ENCODE measurements around the gene C17orf67.

C17orf67 gene

DNA sequence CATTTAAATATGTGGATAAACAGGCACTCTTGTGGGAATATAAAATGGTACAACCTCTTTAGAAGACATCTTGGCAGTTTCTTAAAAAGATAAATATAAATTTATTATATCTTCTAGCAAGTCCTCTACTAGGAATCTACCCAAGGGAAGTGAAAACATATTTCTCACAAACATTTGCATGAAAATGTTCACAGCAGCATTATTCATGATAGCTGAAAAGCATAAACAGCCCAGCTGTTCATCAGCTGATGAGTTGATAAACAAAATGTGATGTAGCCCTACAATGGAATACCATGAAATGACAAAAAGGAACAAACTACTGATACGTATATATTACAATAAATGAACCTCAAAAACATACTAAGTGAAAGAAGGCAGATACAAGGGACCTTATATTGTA lies 12.2 kb upstream of the C17orf67 start:
- TF ChIP-seq SP1 (IDR thresholded peaks at IDR 0.05) (no peak), BHLHE40 (IDR thresholded peaks at IDR 0.05; ENCODE audit: borderline replicate concordance) (no peak)
- DNase-seq (ENCODE audit: extremely low spot score) = no peak
- CTCF ChIA-PET = no interaction called here
- POLR2A ChIA-PET = no interaction called here

DNA sequence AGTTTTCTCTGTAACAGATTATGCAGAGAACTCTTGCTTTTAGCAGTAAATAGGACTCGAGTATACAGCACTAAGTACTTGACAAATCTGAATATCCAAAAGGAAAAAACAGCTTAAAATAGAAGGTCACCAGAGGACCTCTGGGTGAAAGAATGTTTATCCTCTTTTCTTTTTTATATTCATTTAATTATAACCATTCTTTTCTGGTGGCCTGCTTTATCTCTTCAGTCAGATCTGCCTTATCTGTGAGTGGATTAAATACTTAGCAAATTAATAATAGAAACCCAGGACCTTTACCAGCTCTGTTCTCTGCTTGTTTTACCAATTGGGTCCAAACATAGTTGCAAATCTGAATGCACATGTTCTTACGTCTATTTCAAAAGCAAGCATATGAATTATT lies 8.9 kb upstream of the C17orf67 start:
- TF ChIP-seq HDGF (IDR thresholded peaks at IDR 0.05; ENCODE audit: borderline replicate concordance) = no peak
- TF ChIP-seq ZNF384 (IDR thresholded peaks at IDR 0.05) = no peak
- TF ChIP-seq L3MBTL2 (conservative IDR thresholded peaks at IDR 0.05) = no peak
- no peak for TF ChIP-seq CTBP1 (IDR thresholded peaks at IDR 0.05; ENCODE audit: borderline replicate concordance)
- no peak for TF ChIP-seq SP1 (IDR thresholded peaks at IDR 0.05)
- no peak for TF ChIP-seq ELF4 (IDR thresholded peaks at IDR 0.05)
- ChIA-PET CTCF (no interaction called here), POLR2A (no interaction called here)
- no peak for DNase-seq (ENCODE audit: extremely low spot score)

DNA sequence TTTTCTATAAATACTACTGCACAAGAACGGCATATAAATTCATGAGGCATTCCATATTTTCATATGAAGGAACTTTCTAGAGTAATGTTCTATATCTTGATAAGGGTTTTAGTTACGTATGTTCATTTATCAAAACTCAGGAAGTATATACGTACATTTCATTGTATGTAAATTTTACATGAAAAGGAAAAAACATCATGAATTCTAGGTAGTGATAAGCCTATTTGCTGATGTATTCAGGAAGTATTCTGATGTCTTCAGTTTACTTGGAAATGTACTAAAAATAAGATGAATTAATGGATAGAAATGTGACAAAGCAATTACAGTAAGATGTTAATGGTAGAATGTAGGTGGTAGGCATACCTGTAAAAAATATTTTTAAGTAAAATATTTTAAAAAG lies 5.0 kb upstream of the C17orf67 start:
- TF ChIP-seq CTBP1 (IDR thresholded peaks at IDR 0.05; ENCODE audit: borderline replicate concordance) (no peak), LEF1 (IDR thresholded peaks at IDR 0.05; ENCODE audit: borderline replicate concordance) (no peak), FOXA1 (IDR thresholded peaks at IDR 0.05) (no peak), FOXK2 (IDR thresholded peaks at IDR 0.05) (no peak), ELF4 (IDR thresholded peaks at IDR 0.05) (no peak)
- DNase-seq (ENCODE audit: extremely low spot score) = no peak
- ChIA-PET POLR2A (no interaction called here), CTCF (no interaction called here)

DNA sequence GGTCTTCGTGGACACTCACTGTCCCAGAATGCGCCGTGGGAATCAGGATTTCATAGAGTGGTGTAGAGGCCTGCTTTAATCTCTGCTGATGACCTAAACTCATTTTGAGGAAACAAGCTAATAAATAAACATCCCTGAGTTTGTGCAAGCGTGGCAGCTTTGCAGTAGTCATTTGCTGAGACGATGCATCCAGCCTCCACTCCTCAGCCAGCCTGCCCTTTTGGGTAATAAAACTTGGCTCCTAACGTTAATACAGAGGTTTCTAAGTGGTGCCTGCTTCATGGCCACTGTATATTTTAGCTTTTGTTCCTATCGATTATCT lies 1.5 kb upstream of the C17orf67 start:
- ChIA-PET POLR2A (interaction anchor here (0.6 to 1.8 kb wide), 5 partner anchors 9 to 242 kb away, joined by 3 to 6 read pairs (median 3); partner anchors contain the start of gene TRIM25), CTCF (no interaction called here)
- no peak for DNase-seq (ENCODE audit: extremely low spot score)
- TF ChIP-seq SUZ12 (IDR thresholded peaks at IDR 0.05) (no peak), FOXM1 (IDR thresholded peaks at IDR 0.05; ENCODE audit: borderline replicate concordance) (no peak), ARNT (IDR thresholded peaks at IDR 0.05) (no peak), FOXA1 (IDR thresholded peaks at IDR 0.05) (no peak), TARDBP (IDR thresholded peaks at IDR 0.05) (no peak), NFRKB (IDR thresholded peaks at IDR 0.05) (no peak), HDGF (IDR thresholded peaks at IDR 0.05; ENCODE audit: borderline replicate concordance) (no peak), LEF1 (IDR thresholded peaks at IDR 0.05; ENCODE audit: borderline replicate concordance) (no peak), SP1 (IDR thresholded peaks at IDR 0.05) (no peak), ELF4 (IDR thresholded peaks at IDR 0.05) (no peak), ZNF384 (IDR thresholded peaks at IDR 0.05) (no peak), BHLHE40 (IDR thresholded peaks at IDR 0.05; ENCODE audit: borderline replicate concordance) (no peak), FOXK2 (IDR thresholded peaks at IDR 0.05) (no peak), CTBP1 (IDR thresholded peaks at IDR 0.05; ENCODE audit: borderline replicate concordance) (no peak), L3MBTL2 (conservative IDR thresholded peaks at IDR 0.05) (no peak)
- TF ChIP-seq, protein P1, sequence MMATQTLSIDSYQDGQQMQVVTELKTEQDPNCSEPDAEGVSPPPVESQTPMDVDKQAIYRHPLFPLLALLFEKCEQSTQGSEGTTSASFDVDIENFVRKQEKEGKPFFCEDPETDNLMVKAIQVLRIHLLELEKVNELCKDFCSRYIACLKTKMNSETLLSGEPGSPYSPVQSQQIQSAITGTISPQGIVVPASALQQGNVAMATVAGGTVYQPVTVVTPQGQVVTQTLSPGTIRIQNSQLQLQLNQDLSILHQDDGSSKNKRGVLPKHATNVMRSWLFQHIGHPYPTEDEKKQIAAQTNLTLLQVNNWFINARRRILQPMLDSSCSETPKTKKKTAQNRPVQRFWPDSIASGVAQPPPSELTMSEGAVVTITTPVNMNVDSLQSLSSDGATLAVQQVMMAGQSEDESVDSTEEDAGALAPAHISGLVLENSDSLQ (IDR thresholded peaks at IDR 0.05) = no peak

DNA sequence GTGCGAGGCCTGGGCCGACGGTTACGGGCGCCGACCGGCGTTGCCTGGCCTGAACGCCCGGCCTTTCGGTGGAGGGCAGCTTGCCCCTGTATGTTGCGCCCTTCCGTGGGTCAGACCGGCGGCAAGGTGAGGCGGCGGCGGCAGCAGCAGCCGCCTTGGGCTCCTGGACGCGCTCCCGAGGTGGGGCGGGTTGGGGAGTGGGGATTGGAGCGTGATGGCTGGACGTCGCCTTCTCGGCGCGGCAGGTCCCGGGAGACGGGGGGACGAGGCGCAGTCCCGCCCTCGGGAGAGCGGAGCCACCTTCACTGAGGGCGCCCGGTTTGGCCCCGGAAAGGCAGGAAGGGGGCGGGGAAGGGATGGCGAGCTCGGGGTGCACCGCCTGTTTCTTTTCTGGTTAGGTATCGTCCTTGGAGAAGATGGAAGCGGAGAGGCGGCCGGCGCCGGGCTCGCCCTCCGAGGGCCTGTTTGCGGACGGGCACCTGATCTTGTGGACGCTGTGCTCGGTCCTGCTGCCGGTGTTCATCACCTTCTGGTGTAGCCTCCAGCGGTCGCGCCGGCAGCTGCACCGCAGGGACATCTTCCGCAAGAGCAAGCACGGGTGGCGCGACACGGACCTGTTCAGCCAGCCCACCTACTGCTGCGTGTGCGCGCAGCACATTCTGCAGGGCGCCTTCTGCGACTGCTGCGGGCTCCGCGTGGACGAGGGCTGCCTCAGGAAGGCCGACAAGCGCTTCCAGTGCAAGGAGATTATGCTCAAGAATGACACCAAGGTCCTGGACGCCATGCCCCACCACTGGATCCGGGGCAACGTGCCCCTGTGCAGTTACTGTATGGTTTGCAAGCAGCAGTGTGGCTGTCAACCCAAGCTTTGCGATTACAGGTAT lies 902 bp upstream of the C17orf67 start:
- peak; percentile 57 for DNase-seq (ENCODE audit: extremely low spot score)
- TF ChIP-seq L3MBTL2 (conservative IDR thresholded peaks at IDR 0.05) (peak; percentile 52), FOXK2 (IDR thresholded peaks at IDR 0.05) (no peak)
- POLR2A ChIA-PET = interaction anchor here (0.6 to 1.8 kb wide), 6 partner anchors 8 to 101 kb away, joined by 3 to 6 read pairs (median 4); partner anchors contain the start of gene TRIM25
- CTCF ChIA-PET = no interaction called here

DNA sequence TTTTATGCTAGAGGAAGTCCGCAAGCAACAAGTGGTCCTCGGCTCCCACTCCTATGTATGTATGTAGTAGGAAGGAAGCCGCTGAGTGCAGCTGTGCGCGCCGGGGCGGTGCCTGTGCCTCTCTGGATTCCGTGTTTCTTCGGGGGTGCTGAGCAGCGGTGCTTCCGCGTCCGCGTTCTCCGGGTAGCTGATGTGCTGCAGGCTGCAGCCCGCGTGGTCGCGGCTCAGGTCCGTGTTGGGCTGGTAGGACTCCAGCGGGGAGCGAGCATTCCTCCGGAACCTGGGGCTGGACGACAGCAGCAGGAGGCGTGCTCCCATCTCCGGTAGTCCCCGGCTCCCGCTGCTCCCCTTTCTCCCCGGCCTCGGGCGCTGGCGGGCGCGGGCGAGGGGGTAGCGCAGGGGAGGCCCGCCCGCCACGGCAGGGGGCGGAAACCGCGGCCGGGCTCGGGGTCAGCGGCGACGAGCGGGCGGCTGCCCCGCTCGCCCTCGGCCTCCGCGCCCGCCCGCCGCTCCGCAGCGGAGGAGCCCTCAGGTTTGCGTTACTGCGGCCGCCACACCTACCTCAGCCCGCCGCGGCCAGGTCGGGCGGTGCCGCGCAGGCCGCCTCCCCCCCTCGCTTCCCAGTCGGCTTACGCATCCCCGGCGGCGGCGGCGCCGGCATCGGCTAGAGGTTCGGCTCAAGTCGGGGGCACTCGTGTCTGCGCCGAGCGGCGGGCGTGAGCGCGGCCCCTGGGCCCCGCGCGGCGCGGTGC lies 487 bp downstream of the C17orf67 start:
- TF ChIP-seq NFRKB (IDR thresholded peaks at IDR 0.05) = no peak
- TF ChIP-seq L3MBTL2 (conservative IDR thresholded peaks at IDR 0.05) = peak; percentile 57
- TF ChIP-seq FOXM1 (IDR thresholded peaks at IDR 0.05; ENCODE audit: borderline replicate concordance) = peak; percentile 15; the same call in 1 of the 2 replicates
- DNase-seq (ENCODE audit: extremely low spot score) = peak; percentile 28
- ChIA-PET POLR2A (interaction anchor here (0.6 to 1.7 kb wide), 4 partner anchors 8 to 146 kb away, joined by 3 to 6 read pairs (median 4); partner anchors contain the start of gene TRIM25), CTCF (no interaction called here)

DNA sequence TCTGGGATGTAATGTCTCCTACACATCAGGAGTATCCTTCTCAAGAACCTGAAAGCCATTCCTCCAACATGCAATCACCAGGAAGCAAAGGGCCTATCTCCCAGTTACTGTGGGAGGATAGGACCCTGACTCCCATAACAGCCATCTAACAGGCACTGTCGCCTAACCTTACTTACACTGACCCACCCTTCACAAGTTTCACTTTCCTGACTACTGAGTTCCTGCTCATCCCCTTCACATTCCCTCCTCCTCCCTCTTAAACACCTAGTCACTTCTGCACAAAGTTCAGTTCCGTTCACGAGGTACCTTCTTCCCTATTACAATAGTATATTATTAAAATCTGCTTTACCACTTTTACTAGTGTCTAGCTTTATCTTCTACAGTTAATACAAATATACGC lies 1.3 kb downstream of the C17orf67 start:
- no peak for DNase-seq (ENCODE audit: extremely low spot score)
- no peak for TF ChIP-seq TARDBP (IDR thresholded peaks at IDR 0.05)
- no peak for TF ChIP-seq LEF1 (IDR thresholded peaks at IDR 0.05; ENCODE audit: borderline replicate concordance)
- TF ChIP-seq HDGF (IDR thresholded peaks at IDR 0.05; ENCODE audit: borderline replicate concordance) = no peak
- TF ChIP-seq FOXK2 (IDR thresholded peaks at IDR 0.05) = no peak
- TF ChIP-seq SP1 (IDR thresholded peaks at IDR 0.05) = no peak
- TF ChIP-seq BHLHE40 (IDR thresholded peaks at IDR 0.05; ENCODE audit: borderline replicate concordance) = no peak
- TF ChIP-seq SUZ12 (IDR thresholded peaks at IDR 0.05) = no peak
- TF ChIP-seq FOXM1 (IDR thresholded peaks at IDR 0.05; ENCODE audit: borderline replicate concordance) = no peak
- TF ChIP-seq FOXA1 (IDR thresholded peaks at IDR 0.05) = no peak
- no peak for TF ChIP-seq ZNF384 (IDR thresholded peaks at IDR 0.05)
- no peak for TF ChIP-seq ARNT (IDR thresholded peaks at IDR 0.05)
- no peak for TF ChIP-seq NFRKB (IDR thresholded peaks at IDR 0.05)
- TF ChIP-seq, protein P1 (IDR thresholded peaks at IDR 0.05) = no peak
- TF ChIP-seq CTBP1 (IDR thresholded peaks at IDR 0.05; ENCODE audit: borderline replicate concordance) = no peak
- TF ChIP-seq ELF4 (IDR thresholded peaks at IDR 0.05) = no peak
- TF ChIP-seq L3MBTL2 (conservative IDR thresholded peaks at IDR 0.05) = no peak
- CTCF ChIA-PET = no interaction called here
- POLR2A ChIA-PET = no interaction called here

Data from HEK293T (cell line).